NK-92 (cell line): ENCODE data around the gene MYLK.

Experiments
- DNase-seq: peaks from one replicate; lab custom pipeline; 2025; ENCODE audit not compliant: unreplicated experiment; lab: John Stamatoyannopoulos, UW

MYLK gene

DNA sequence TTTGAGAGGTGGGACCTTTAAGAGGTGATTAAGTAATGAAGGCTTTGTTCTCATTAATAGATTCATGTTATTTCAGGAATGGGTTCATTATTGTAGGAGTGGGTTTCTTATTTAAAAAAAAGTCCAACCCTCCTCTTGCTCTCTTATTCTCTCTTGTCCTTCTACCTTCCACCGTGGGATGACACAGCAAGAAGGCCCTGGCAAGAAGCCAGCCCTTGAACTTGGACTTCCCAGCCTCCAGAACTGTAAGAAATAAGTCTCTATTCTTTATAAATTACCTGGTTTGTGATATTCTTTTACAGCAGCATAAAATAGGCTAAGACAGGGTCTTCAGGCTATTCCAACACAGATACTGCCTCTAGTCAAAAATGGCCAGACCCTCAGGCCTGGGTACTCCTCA, 62.2 kb downstream of the MYLK start:
- no peak for DNase-seq

DNA sequence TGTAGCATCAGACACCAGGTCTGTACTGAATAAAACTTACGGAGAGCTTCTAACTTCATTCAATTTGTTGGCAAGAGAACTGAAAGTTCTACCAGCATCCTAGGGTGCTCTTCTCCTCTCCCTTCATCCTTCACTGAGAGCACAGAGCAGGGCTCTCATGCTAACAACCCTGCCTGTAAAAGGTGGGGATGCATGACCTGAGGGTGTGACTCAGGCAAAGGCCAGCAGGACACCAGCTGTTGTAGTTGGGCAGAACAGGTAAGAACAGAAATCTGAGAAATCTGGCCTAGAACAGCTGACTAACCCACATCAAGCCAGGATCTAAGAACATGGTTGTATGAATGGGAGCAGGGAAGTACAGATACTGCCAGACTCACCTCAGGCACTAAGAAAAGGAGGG, 64.2 kb downstream of the MYLK start:
- no peak for DNase-seq

DNA sequence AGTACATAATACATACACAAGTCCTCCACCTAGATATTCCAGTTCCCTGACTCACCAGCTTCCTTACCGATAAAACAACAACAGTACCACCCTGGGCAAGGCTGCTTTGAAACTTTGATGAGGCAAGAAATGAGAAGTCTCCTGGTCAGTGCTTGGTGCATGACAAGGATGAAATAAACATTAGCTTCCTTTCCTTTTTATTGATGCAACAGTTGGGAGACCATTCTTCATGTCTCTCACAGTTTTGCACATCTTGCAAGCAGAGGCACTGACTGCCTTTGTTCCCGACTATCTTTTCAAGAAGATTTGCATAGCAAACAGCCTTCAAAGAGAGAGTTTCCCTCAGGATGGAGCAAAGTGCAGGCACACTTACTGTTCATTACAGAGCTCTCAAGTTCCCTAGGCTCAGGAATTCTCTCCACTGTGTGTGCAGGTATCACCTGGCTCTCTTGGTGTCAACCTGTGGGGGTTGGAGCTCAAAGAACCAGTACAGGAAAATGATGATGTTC, 65.2 kb downstream of the MYLK start:
- no peak for DNase-seq

DNA sequence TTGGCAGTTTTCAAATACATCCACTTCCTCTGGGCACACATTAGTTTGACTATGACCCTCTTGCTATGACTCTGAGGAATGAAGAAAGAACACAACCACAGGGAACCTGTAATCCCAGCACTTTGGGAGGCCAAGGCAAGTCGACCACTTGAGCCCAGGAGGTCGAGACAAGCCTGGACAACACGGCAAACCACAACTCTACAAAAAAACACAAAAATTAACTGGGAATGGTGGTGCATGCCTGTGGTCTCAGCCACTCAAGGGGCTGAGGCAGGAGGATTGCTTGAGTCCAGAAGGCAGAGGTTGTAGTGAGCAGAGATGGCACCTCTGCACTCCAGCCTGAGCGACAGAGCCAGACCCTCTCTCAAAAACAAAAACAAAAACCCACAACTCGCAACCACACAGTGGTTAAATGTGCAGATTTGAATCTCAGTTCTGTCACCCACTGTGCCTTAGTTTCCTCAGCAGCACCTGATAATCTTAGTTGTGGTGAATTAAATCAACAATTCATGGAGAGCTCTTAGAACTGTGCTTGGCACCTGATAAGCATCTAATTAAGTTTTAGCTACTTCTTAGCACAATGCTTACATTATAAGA, 65.7 kb downstream of the MYLK start:
- DNase-seq: no peak

DNA sequence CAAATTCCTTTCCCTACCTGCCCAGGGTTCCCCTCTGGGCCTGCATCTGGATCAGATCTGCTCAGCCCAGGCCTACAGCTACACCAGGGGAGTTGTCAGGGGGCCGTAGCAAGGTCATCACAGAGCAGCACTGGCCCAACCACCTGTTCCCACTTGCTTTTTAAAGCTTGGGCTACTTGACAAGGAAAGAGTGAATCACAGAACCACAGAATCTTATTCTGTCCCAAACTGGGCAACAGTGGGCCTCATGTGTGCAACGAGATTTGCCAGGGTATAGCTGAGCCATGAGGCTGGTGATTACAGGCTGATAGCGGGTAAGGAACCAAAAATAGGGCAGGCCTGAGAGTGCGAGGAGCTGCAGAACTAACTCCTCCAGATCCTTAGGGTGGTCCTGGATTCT, 66.7 kb downstream of the MYLK start:
- no peak for DNase-seq

DNA sequence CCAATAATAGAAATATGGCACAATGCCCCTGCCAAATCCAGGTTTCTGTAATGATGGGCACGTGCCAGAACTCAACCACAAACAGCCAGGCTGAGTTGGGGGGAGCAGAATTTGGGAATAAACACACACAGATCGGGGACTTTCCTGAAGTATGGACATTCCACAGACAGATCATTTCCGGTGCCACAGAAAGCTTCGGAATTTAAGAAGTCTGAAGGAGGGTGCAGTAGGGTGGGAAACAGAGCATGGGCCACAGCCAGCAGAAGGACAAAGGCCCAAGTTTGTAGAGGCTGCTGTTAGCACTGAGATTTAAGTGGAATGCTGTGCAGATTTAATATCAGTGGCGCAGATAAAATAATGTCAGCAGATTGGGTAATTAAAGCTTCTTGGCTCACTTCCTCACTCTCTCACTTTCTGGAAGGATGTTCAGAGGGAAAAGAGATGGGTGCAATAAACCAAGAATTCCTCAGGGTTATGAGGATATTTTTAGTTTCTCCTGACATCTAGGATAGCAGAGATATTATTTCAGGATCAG, 67.4 kb downstream of the MYLK start:
- no peak for DNase-seq

DNA sequence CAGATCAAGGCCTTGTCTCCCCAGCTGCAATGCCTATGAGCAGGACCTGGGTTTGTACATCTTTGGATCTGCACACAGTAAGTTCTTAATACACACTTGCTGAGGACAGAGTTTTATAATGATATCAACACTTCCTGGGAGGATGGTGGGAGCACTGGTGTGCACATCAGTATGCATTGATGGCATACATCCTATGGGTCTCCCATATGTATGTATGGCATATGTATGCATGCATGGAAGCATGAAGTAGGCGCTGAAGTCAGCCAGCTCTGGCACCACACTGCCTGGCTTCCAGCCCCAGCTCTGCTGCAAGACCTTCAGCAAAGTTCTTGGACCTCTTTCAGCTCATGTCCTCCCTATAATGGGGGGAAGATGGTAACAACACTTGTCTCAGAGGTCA, 68.2 kb downstream of the MYLK start:
- DNase-seq: no peak

DNA sequence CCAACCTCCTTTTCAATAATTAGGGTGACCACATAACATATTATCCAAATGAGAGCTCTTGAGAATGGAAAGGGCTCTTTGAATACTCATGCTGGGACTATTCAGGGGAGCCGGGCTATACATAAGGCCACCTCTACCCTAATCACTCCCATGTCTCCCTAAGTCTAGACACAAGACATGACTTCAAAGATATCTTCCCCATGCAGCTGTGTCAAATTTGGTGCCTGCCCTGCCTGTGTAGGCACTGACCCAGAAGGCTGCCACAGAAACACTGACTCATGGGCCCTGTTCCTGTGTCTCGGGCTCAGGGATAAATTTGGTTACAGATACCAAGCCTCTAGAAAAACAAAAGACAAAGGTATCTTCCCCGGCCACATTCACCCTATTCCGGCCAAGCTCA, 70.3 kb downstream of the MYLK start:
- no peak for DNase-seq

DNA sequence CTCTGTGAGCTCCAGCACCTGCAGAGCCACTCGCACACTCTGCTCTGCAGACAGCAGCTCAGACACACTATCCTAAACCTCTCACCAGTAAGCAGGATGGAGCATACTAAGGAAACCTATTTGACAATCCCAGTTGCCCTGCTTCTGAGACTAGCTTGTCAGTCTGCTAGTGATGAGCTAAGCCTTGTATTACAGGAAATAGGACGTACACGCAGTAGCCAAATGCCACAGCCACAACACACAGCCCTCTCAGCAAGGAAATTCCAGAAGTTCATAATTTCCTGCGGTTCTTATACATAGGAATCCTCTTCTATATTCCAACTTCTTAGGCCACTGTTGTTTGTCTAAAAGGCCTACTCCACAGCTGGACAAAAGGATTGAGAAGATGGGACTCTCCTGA, 74.5 kb downstream of the MYLK start:
- no peak for DNase-seq

DNA sequence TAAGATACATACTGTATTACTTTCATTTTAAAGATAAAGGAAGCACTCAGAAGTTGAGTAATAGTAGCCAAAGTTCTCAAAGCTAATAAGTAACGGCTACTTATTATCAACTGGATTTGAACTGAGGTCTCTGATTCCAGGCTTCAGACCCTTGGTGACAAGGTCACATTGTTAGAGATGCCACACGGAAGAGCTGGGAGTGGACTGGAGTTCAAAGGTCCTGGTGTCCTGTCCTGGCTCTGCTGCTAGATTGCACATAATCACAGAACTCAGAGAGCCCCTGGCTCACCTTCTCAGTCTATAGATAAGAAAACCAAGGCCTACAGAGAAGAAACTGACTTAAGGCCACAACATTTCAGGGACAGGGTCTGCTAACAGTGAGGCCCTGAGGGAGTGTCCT, 75.3 kb downstream of the MYLK start:
- no peak for DNase-seq

DNA sequence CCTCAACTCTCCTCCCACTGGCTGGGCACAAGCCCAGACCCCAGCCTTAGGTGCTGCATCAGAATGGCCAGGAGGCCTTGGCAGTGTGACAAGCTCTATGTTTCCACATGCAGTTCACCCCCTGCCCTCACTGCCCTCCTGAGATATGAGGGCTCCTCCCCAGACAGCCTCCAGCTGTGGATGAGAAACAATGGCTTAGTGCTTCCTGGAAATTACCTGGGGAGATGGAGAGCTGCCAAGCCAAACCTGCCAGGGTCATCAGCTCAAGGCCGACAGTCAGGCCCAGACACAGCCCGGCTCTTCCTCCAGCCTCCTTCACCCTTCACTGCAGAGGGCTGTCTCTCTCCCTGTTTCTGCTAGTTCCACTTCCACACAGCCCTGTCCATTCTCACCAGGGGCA, 76.3 kb downstream of the MYLK start:
- DNase-seq: no peak

DNA sequence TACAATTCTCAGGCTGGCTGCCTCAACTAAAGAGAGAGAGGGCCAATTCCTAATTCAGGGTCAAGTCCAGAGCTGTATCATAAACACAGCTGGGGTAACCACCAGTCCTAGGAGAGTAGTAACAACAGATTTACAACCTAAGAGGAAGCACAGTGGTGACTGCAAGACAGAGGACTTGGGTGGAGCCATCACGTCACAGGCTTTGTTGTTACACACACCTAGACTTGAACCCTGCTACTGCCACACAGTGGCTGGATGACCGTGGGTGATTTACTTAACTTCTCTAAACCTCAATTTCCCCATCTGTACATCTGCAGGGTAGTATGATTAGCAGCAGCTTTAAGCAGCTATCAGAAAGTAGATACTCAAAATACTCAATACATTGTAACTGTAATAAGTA, 78.6 kb downstream of the MYLK start:
- no peak for DNase-seq

DNA sequence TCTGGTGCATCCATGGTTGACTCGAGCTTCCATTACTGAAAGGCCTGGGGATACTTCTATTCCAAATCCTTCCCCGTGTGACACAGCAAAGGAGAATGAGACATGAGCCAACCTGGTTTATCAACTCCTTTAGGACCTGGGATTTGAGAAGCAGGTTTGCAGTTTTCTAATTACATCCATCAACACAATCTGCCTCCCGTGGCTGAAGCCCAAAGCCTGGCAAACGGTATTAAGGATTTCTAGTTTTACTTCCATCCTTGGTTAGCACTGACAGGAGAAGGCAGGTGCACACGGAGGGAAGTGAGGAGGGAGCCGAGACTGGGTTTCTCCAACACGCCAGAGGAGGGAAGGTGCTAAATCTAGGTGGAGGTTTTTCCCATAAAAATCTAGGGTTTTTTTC, 79.0 kb downstream of the MYLK start:
- DNase-seq: no peak

DNA sequence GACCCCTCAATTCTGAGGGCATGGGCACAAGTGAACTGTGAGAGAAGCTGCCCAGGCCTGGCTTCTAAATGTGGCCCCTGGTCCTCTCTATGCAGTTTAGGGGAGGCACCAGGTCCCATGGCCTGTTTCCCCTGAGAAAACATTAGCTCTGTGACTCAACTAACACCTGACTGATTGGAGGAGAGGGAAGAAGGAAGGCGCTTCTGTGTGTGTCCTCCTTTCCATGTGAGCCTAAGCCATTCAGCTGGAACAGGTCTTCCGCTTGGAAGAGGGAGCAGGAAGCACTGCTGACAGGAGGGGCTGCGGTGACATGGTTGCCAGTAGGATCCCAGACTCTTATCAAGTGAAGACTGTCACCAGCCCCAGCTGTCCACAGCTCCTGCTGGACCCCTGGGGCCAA, 79.5 kb downstream of the MYLK start:
- DNase-seq: no peak

DNA sequence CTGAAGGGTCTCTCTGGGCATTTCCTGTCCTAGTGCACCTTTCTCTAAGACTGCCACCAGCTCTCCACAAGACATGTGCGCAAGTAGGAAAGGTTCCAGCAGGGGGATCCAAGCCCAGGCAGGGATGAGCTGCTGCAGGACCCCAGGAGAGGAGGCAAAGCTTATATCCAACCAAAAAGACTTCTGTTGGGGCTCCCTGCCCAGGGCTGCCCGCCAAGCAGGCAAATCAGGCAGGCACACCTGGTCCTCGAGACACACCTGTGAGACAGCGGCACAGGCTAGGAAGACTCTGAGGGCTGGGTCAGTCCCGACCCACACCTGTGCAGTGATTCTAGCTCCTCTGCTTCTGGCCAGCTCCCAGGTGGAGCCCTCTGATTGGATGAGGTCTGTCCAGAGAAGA, 80.6 kb downstream of the MYLK start:
- DNase-seq: no peak

DNA sequence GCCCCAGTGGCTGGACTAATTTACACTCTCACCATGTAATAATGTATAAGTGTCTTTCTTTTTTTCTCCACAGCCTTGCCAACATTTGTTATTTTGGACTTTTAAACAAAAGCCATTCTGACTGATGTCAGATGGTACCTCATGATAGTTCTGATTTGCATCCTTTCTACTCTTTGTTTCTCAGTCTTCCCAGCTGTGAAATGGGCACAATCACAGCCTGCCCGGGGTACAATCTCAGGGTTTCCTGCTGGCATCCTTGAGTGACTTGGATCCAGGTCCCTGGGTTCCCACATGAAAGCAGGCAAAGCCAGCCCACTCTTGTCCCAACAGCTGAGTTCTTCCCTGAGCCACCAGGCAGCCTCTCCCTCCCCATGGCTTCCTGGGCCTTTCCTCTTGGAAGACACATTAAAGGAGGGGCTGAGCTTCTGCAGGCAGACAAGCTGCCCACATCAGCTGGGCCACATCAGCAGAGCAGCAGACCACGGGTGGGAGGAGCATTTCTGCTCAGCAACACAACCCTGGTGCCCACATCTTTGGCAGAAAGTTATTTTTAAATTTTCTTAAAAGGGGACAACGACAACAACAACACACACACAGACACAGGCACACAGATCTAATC, 82.0 kb downstream of the MYLK start:
- no peak for DNase-seq

DNA sequence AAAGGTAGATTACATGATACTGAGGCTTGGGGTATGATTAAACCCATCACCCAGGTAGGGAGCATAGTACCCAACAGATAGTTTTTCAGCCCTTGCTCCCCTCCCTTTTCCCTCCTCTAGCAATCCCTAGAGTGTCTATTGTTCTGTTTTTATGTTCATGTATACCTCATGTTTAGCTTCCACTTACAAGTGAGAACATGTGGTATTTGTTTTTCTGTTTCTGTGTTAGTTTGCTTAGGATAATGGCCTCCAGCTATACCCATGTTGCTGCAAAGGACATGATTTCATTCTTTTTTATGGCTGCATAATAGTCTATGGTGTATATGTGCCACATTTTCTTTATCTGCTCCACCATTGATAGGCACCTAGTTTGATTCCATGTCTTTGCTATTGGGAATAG, 82.7 kb downstream of the MYLK start:
- no peak for DNase-seq

DNA sequence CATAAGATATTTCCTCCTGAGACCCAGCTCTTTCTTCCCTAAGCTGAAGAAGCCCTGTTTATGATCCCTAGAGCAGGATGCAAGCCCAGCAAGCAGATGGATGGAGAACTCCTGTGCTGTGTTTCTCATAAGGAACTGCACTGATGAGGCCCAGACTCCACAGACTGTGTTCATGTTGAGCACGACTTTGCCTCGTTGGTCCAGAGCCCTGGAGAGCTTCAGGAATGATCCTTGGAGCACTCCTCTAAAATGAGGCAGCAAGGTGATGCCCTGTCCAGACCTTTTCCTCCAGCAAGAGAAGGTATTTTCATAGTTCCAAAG, 83.8 kb downstream of the MYLK start:
- no peak for DNase-seq

DNA sequence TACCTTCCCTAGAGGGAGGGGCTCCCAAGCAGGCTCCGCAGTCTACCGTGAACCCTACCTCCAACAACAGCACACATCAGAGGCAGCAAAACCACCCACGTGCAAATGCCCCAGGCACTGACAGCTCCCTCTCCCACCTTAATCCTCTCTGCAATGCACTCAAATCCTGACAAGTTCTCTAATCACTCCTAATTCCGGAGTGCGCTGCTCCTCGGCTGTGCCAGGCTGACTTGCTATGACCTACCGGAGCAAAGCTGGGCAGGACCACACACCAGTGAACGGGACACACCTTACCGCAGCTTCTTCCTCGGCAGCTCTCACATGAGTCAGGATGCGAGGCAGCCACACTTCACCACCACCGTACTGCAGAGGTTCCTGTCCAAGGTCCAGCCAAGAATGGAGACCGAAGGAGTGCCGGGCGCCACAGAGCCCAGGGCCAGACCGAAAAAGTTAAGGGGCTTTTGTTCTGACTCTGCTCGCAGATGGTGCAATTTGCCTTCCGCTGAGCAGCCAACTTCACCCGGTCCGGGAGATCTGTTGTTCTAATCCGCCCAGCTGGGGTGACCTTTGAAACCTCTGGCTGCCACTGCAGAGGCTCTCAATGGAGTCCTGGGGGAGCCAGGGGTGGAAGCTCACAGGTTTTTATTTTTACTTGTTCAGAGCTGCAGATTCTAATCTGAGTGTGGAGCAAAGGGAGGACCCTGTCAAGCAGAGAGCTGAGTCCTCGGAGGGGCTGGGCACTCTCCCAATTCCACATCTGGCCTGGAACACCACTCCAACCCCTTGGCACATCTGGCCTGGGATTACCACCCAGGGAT, 84.4 kb downstream of the MYLK start:
- no peak for DNase-seq

DNA sequence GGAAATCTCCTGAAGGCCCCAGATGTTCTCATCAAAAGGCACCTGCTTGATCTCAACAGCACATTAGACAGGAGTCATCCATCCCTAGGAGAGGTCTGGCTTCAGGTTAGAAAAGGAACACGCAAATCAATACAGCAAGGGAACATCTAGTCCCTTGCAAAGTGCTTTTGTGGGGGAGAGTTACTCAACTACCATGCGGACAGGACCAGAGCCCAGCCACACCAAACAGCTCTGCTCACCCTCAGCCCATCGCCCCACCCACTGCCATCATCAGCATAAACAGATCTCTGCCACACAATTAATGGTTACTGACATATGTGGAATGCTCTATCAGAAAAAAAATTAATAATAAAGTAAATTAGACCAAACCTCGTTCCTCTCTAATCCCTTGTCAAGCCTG, 85.6 kb downstream of the MYLK start:
- no peak for DNase-seq

DNA sequence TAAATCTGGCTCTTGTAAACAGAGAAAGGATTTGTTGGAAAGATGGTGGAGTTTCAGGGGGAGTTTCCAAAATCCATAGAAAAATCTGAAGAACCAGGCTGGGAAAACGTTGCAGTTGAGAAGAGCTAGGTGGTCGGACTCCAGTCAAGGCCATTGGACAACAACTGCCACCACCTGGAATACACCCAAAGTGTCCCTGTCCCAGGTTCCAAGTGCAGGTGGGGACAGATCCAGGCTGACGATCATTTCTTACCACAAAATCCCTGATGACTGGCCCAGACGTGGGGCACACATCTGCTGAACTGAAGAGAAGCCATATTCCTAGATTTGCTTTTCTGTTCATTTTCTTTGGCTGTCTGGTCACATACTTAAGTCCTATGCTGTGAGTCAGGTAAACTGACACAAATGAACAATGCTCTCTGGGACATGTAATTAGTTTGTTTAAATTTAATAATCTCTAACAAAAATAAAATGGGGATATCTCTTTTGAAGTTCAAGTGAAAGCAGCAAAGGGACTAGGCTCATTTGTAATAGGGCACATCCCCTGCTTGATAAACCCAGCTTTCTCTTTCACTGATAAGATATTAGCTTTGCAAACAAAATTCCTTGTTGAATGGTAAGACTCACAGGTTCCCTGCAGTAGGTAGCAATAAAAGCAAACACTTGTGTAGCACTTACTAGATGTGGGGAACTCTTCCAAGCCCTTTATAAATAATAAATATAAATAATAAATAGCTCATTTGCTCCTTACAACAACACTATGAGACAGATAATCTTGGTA, 88.5 kb downstream of the MYLK start:
- no peak for DNase-seq

DNA sequence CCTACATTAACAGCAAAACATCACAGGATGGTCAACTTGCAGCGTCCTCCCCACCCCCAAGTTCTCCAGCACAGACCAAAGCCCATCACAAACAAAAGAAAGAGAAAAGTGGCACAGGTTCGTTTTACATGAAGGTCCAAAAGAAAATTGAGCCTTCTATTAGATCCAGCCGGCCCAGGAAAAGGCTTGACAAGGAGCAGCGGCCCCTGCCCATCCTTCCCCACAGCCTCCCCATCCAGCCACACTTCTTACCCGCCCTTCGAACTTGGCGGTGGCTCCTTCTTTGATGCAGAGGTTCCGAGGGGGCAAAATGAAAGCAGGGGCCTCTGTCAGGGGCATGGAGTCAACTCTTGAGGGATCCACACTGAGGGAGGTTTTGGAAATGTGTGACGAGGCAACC, 90.7 kb downstream of the MYLK start:
- no peak for DNase-seq
